Stimulated activated CD4-positive, alpha-beta T cell treated with anti-CD3 and anti-CD28 coated beads, Interleukin-15, amount 100 ng/mL, for 48 hours (primary cell): ENCODE results near the gene IST1.

ENCODE experiments used
- DNase-seq, 2 donors: peaks; one replicate each; pipeline ENCODE4 v3.0.0-alpha.2; 2020; ENCODE audit warnings: low read depth in 2 of 2

IST1 gene

GRCh38 chr16:71963125-71963875 lies 68.0 kb downstream of the IST1 start:
- DNase-seq = no peak

DNA sequence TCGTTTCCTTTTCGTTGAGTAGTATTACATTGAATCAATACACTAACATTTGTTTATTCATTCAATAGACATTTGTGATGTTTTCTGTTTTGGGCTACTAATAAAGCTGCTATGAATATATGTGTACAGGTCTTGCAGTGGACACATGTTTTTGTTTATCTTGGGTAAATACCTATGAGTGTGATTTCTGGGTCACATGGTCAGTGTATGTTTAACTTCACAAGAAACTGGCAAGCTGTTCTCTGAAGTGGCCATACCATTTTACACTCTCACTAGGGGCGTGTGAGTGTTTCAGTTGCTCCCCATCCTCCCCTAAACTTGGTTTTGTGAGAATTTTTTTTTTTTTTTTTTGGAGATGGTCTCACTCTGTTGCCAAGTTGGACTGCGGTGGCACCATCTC lies 69.9 kb downstream of the IST1 start:
- no peak for DNase-seq

- no peak for DNase-seq
Observed at GRCh38 chr16:71966932-71967331, 71.6 kb downstream of the IST1 start.

DNA sequence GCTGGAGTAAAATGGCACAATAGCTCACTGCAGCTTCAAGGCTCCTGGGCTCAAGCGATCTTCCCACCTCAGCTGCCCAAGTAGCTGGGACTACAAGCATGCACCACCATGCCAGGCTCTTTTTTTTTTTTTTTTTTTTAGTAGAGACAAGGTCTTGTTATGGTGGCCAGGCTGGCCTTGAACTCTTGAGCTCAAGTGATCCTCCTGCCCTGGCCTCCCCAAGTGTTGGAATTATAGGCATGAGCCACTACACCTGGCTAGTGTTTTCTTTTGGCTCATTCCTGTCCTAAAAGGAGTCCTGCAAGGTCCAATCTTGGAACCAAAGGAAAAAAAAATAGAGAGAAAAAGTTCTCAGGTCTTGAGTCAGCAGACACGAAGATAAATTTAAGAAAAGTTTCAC lies 74.0 kb downstream of the IST1 start:
- no peak for DNase-seq

DNA sequence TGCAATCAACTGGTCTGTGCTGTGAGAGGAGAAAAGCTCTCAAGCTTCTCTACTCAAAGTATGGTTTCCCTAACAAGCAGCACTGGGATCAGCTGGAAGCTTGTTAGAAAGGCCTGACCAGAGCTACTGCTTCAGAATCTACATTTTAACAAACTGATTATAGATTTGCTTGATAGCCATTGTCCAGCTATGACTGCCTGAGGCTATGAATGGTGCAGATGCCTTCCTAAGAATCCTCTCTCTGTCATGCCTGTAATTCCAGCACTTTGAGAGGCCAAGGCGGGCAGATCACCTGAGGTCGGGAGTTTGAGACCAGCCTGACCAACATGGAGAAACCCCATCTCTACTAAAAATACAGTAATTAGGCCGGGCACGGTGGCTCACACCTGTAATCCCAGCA lies 76.2 kb downstream of the IST1 start:
- DNase-seq = no peak

DNA sequence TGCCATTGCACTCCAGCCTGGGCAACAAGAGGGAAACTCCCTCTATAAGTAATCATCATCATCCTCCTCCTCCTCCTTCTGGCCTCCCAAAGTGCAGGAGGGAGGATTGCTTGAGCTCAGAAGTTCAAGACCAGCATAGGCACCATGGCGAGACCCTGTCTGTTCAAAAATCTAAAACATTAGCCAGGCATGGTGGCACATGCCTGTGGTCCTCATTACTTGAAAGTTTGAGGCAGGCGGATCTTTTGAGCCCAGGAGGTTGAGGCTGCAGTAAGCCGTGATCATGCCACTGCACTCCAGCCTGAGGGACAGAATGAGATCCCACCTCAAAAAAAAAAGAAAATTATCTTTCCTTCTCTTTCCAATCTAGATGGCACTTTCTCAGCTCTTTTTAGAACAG lies 77.0 kb downstream of the IST1 start:
- DNase-seq = no peak

DNA sequence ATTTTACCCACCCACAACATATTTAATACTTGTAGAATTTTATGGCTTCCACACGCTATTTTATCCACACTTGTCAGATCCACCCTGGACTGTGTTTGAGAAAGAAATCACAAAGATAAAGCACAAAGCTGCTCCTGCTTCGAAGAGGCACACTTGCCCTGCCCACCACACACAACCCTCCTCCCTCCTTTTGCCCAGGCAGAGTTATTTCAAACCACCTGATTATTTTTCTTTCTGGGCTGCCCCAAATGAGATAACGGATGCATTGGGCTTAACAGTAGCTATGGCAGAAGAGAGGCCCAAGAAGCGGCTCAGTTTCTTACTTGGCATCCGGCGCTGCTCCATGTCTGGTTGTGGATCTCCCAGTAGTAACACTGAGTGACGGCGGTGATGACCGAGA lies 77.7 kb downstream of the IST1 start:
- no peak for DNase-seq

DNA sequence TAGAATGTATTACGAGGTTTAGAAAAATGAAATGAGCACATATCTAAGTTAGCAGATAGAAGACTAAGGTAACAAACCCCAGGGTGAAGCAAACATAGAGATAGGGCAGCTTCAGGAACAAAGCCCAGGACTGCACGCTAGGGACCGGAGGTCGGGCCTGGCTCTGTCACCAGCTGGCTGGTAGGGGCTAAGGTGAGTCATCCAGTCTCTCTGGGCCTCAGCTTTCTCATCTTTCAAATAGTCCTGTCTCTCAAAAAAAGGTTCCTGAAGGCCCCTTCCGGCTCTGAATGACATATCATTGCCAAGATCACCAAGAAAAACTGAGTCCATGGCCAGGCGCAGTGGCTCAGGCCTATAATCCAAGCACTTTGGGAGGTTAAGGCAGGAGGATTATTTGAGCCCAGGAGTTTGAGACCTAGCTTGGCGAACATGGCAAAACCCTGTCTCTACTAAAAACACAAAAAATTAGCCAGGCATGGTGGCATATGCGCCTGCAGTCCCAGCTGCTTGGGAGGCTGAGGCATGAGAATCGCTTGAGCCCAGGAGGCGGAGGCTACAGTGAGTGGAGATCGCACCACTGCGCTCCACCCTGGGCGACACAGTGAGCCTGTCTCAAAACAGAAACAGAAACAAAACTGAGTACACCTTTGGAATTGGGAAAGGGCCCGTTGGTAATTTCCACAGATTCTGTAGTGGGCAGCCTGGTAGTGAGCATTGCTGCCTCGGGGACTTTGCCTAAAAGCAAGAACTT lies 78.9 kb downstream of the IST1 start:
- DNase-seq = no peak
